ENCODE results near the gene WDPCP.

Gene WDPCP

GRCh38 chr2:63444565-63445288 lies 143.6 kb downstream of the WDPCP start:
- FAIRE-seq (no peak), DNase-seq (ENCODE audit: insufficient read length, low spot score) (no peak)
- no peak for TF ChIP-seq CTCF (IDR thresholded peaks at IDR 0.05; ENCODE audit: insufficient read depth, missing control alignments)

GRCh38 chr2:63440612-63441011 lies 147.7 kb downstream of the WDPCP start:
- no peak for FAIRE-seq

GRCh38 chr2:63438181-63438580 lies 150.1 kb downstream of the WDPCP start:
- no peak for DNase-seq (ENCODE audit: insufficient read length, low spot score)

More at GRCh38 chr2:63440612-63441011, 147.7 kb downstream of the WDPCP start:
- no peak for TF ChIP-seq CTCF (IDR thresholded peaks at IDR 0.05; ENCODE audit: insufficient read depth, missing control alignments)
- no peak for DNase-seq (ENCODE audit: insufficient read length, low spot score)

GRCh38 chr2:63436488-63436887 lies 151.8 kb downstream of the WDPCP start:
- TF ChIP-seq CTCF (IDR thresholded peaks at IDR 0.05; ENCODE audit: insufficient read depth, missing control alignments) = no peak
- DNase-seq (ENCODE audit: insufficient read length, low spot score) (no peak), FAIRE-seq (no peak)

More at GRCh38 chr2:63438181-63438580, 150.1 kb downstream of the WDPCP start:
- TF ChIP-seq CTCF (IDR thresholded peaks at IDR 0.05; ENCODE audit: insufficient read depth, missing control alignments) = no peak
- no peak for FAIRE-seq

GRCh38 chr2:63435070-63435469 lies 153.2 kb downstream of the WDPCP start:
- FAIRE-seq (no peak), DNase-seq (ENCODE audit: insufficient read length, low spot score) (no peak)
- no peak for TF ChIP-seq CTCF (IDR thresholded peaks at IDR 0.05; ENCODE audit: insufficient read depth, missing control alignments)

- TF ChIP-seq CTCF (IDR thresholded peaks at IDR 0.05; ENCODE audit: insufficient read depth, missing control alignments) = no peak
- no peak for DNase-seq (ENCODE audit: insufficient read length, low spot score)
- peak; percentile 86 for FAIRE-seq
Observed at GRCh38 chr2:63434024-63435001, 154.0 kb downstream of the WDPCP start.

Measured in D721Med (cell line).